AG04450 (cell line): ENCODE measurements around the gene CXCL12. TPM values are rescaled to one million over a fixed set of nuclear protein-coding genes. Genes with fewer than 3 reads are reported as not detected.

Experiments used
- CTCF ChIA-PET: fragments of 300-600, 350-600 bp; formaldehyde crosslinking; extraction: SDS; loops from one replicate; lab custom pipeline; 2022; ENCODE audit warnings: antibody characterized with exemption, inconsistent platforms; lab: Charles Lee
- POLR2A ChIA-PET: fragments of 350-600 bp; formaldehyde crosslinking; extraction: SDS; loops from one replicate; lab custom pipeline; 2021; ENCODE audit warnings: antibody characterized with exemption, inconsistent platforms; lab: Yijun Ruan, JAX
- DNase-seq: peaks from one replicate; pipeline ENCODE4 v3.0.0-alpha.2; 2011; ENCODE audit warnings: low read depth, low spot score
- H3K27ac ChIP-seq: one replicate; pipeline ENCODE4 v1.5.1; 2012; ENCODE audit warnings: low read depth, low read length, control low read depth
- H3K27me3 ChIP-seq: one replicate; pipeline ENCODE4 v1.6.0; 2012; ENCODE audit warnings: low read length; ENCODE audit not compliant: control insufficient read depth, insufficient read depth
- H3K4me3 ChIP-seq: 2 replicates; pipeline ENCODE4 v1.5.1; 2011; ENCODE audit warnings: mild to moderate bottlenecking, low read depth, low read length, control low read depth
- H3K9me3 ChIP-seq: 2 replicates; pipeline ENCODE4 v1.5.1; 2012; ENCODE audit warnings: low read length; ENCODE audit not compliant: control insufficient read depth, insufficient read depth
- CTCF ChIP-seq: IDR thresholded peaks from 2 replicates; pipeline ENCODE4 v1.5.1; 2011; ENCODE audit warnings: low read depth, low read length, control low read depth, inconsistent platforms
- polyA plus RNA-seq: library from polyadenylated mRNA; depleted of rRNA; stranded (reverse); fragments of >200 nt; gene quantifications from 2 replicates; pipeline ENCODE4 v1.2.3, GENCODE V29; 2011

Gene CXCL12
- polyA plus RNA-seq, 1 experiment, result 93.4 TPM

- H3K27ac ChIP-seq, result no peak overlapping the region
- no peak overlapping the region for H3K4me3 ChIP-seq
- ChIA-PET CTCF (interaction anchor here (1.0 to 1.5 kb wide), 2 partner anchors 467 to 474 kb away, joined by 3 read pairs; no protein-coding TSS in a partner anchor), POLR2A (interaction anchor here (0.6 to 0.7 kb wide), 2 partner anchors 472 to 673 kb away, joined by 3 to 4 read pairs; no protein-coding TSS in a partner anchor)
- DNase-seq, result no peak
- no peaks in the 10 kb centered on the region for H3K9me3 ChIP-seq
- no peak for TF ChIP-seq CTCF
- peaks cover 12% of the 10 kb centered on the region for H3K27me3 ChIP-seq
Measured at GRCh38 chr10:44390585-44391072, 5.7 kb upstream of the CXCL12 start.

DNA sequence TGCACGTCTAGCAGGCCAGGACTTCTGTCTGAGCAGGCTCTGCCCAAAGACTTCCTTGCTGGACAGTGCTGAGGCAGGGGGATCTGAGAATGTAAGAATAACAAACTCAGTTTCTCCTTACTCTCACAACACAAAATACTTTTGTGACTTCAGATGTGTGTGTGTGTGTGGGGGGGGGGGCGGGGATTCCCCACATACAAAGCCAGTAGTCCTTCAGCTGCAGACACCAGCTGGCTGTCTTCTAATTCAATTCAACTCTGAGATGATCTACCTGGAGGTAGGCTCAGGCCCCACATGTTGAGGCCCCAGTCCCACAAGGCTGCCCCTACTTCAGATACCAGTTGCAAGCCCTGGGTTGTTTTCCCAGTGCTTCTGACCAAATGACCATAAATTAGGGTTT, 4.7 kb upstream of the CXCL12 start:
- Histone ChIP-seq H3K4me3 (no peak overlapping the region), H3K27ac (no peak overlapping the region), H3K9me3 (no peaks in the 10 kb centered on the region; the same call in 1 of the 2 replicates), H3K27me3 (peaks cover 9% of the 10 kb centered on the region)
- no peak for DNase-seq
- ChIA-PET CTCF (interaction anchor here (0.7 to 1.5 kb wide), 3 partner anchors 361 to 561 kb away, joined by 3 read pairs; no protein-coding TSS in a partner anchor), POLR2A (no interaction called here)
- no peak for TF ChIP-seq CTCF

GRCh38 chr10:44389150-44389549, 4.3 kb upstream of the CXCL12 start:
- H3K27me3 ChIP-seq, result peaks cover 8% of the 10 kb centered on the region
- TF ChIP-seq CTCF, result no peak
- H3K9me3 ChIP-seq, result no peaks in the 10 kb centered on the region; the same call in 1 of the 2 replicates
- POLR2A ChIA-PET, result interaction anchor here (0.7 kb wide), 1 partner anchor 34 kb away, joined by 3 read pairs; no protein-coding TSS in a partner anchor
- CTCF ChIA-PET, result interaction anchor here (1.1 to 1.5 kb wide), 2 partner anchors 469 kb away, joined by 3 to 5 read pairs; no protein-coding TSS in a partner anchor
- no peak overlapping the region for H3K27ac ChIP-seq
- no peak for DNase-seq
- H3K4me3 ChIP-seq, result no peak overlapping the region

- Histone ChIP-seq H3K27me3 (peaks cover 8% of the 10 kb centered on the region), H3K4me3 (no peak overlapping the region), H3K9me3 (no peaks in the 10 kb centered on the region; the same call in 1 of the 2 replicates), H3K27ac (no peak overlapping the region)
- no peak for DNase-seq
- POLR2A ChIA-PET, result interaction anchor here (0.7 kb wide), 1 partner anchor 34 kb away, joined by 3 read pairs; no protein-coding TSS in a partner anchor
- no peak for TF ChIP-seq CTCF
- CTCF ChIA-PET, result interaction anchor here (0.7 to 1.1 kb wide), 2 partner anchors 470 to 699 kb away, joined by 5 to 14 read pairs; no protein-coding TSS in a partner anchor
Measured at GRCh38 chr10:44388641-44389040, 3.7 kb upstream of the CXCL12 start.

DNA sequence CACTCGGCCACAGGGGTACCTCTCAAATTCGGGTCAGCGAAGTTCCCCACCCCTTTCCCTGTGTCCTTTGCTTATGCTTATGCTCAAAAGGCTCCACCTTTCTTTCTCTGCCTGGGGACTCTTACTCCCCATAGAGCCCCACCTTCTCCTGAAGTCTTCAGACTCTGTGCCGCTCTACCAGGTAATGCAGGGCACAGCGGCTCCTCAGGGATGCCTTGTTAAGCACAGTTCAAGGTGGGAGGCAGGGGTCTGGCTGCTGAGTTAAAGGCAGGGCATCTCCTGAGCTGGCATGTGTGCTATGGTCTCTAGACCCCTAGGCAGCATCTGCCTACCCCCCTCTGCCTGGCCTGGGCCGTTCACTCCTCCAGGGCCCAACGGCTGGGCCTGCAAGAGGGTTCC, 3.0 kb upstream of the CXCL12 start:
- Histone ChIP-seq H3K27ac (no peak overlapping the region), H3K4me3 (no peak overlapping the region), H3K27me3 (peaks cover 5% of the 10 kb centered on the region), H3K9me3 (no peaks in the 10 kb centered on the region; the same call in 1 of the 2 replicates)
- no peak for TF ChIP-seq CTCF
- no peak for DNase-seq
- POLR2A ChIA-PET, result no interaction called here
- CTCF ChIA-PET, result interaction anchor here (0.6 to 2.8 kb wide), 4 partner anchors 469 to 836 kb away, joined by 3 to 24 read pairs (median 3); no protein-coding TSS in a partner anchor
